ENCODE measurements around the gene PTPRN2. TPM values are rescaled to one million over a fixed set of nuclear protein-coding genes. Genes with fewer than 3 reads are reported as not detected.

The PTPRN2 gene
- total RNA-seq, 1 experiment from 2014 or later = 2.1 TPM

DNA sequence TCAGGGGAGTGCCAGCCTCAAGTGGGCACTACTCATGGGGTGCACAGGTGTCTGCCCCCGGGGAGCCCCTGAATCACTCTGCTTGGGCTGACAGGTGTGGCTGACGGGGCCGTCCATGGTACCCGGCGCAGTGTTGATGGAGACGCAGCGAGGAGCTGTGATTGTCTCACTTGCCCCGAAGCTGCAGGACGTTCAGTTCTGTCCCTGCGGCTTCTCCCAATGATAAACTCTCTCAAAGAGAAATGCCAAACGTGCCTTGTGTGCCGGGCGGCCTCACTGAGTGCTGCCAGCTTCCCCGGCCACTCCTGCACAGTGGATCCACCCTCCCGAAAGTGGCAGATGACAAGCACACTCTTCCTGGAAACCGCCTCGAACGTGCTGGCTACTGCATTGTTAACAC, 1047.6 kb downstream of the PTPRN2 start:
- BruUV-seq (replicated peaks) = no TSS peak
- TF ChIP-seq SP1 (IDR thresholded peaks at IDR 0.05; ENCODE audit: low read depth) = no peak
- Histone ChIP-seq H3K27ac (ENCODE audit: low read depth, low read length) (no peak overlapping the region), H3K9ac (ENCODE audit: low read length) (no peak overlapping the region), H3K36me3 (ENCODE audit: control insufficient read depth in 1 of 2, insufficient read depth in 2 of 2, low read length in 2 of 2) (no peaks in the 10 kb centered on the region), H3K9me2 (ENCODE audit: insufficient read depth) (no peaks in the 10 kb centered on the region), H3K9me3 (ENCODE audit: control insufficient read depth in 1 of 2, insufficient read depth in 1 of 2, low read depth in 1 of 2, low read length in 2 of 2) (no peaks in the 10 kb centered on the region), H3K27me3 (ENCODE audit: insufficient read depth, low read length) (no peaks in the 10 kb centered on the region), H2AFZ (ENCODE audit: low read depth, low read length, poor library complexity, severe bottlenecking) (no peak overlapping the region), H3K4me3 (replicated peaks in 1 of 2; ENCODE audit: low read depth in 1 of 2, low read length in 2 of 2) (no peak overlapping the region), H3K4me2 (ENCODE audit: low read length) (no peak overlapping the region), H4K20me1 (ENCODE audit: insufficient read depth) (no peaks in the 10 kb centered on the region), H3K4me1 (ENCODE audit: control insufficient read depth in 1 of 2, insufficient read depth in 2 of 2, low read length in 2 of 2) (no peaks in the 10 kb centered on the region), H3K79me2 (ENCODE audit: insufficient read depth, low read length) (no peaks in the 10 kb centered on the region)
- ChIA-PET POLR2A (no interaction called here), CTCF (no interaction called here), RAD21 (ENCODE audit: low non-redundant PET in 1 of 2, low total read pairs in 2 of 2, uncharacterized antibody in 2 of 2, unreplicated experiment in 2 of 2) (no interaction called here)
- intact Hi-C loops (cut with micrococcal nuclease) = no loop called here
- DNase-seq (ENCODE audit: low read depth, low spot score) = no peak
- ATAC-seq = no peak

DNA sequence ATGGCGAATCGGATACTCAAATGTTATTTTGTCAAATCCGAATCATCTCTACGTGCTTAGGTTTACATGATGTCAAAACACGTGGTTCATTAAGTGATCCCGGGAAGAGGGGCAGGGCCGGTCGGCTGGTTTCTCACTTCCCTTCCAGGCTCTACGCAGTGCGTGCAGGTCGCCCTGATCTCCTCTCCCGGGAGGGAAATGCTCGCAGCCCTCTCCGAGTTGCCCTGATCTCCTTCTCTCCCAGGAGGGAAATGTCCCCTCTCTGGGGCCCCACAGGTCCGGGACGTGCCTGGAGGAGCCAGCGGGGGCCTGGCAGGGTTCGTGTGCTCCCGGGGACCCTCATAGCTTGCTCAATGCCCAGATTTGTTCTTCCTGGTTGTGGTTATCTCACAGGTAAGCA, 1048.1 kb downstream of the PTPRN2 start:
- POLR2A ChIA-PET = no interaction called here
- intact Hi-C loops (cut with micrococcal nuclease) = no loop called here
- Histone ChIP-seq H3K27ac (ENCODE audit: low read depth, low read length) (no peak overlapping the region), H3K27me3 (ENCODE audit: insufficient read depth, low read length) (no peaks in the 10 kb centered on the region), H3K9ac (ENCODE audit: low read length) (no peak overlapping the region), H4K20me1 (ENCODE audit: insufficient read depth) (no peaks in the 10 kb centered on the region), H3K4me2 (ENCODE audit: low read length) (no peak overlapping the region), H3K9me2 (ENCODE audit: insufficient read depth) (no peaks in the 10 kb centered on the region), H3K4me1 (ENCODE audit: control insufficient read depth in 1 of 2, insufficient read depth in 2 of 2, low read length in 2 of 2) (no peaks in the 10 kb centered on the region), H3K79me2 (ENCODE audit: insufficient read depth, low read length) (no peaks in the 10 kb centered on the region), H2AFZ (ENCODE audit: low read depth, low read length, poor library complexity, severe bottlenecking) (no peak overlapping the region), H3K4me3 (replicated peaks in 1 of 2; ENCODE audit: low read depth in 1 of 2, low read length in 2 of 2) (no peak overlapping the region), H3K36me3 (ENCODE audit: control insufficient read depth in 1 of 2, insufficient read depth in 2 of 2, low read length in 2 of 2) (no peaks in the 10 kb centered on the region), H3K9me3 (ENCODE audit: control insufficient read depth in 1 of 2, insufficient read depth in 1 of 2, low read depth in 1 of 2, low read length in 2 of 2) (no peaks in the 10 kb centered on the region)
- RAD21 ChIA-PET (ENCODE audit: low non-redundant PET in 1 of 2, low total read pairs in 2 of 2, uncharacterized antibody in 2 of 2, unreplicated experiment in 2 of 2) = no interaction called here
- no TSS peak for BruUV-seq (replicated peaks)
- TF ChIP-seq EZH2phosphoT487 (IDR thresholded peaks at IDR 0.05; ENCODE audit: borderline replicate concordance) (no peak), ELF1 (IDR thresholded peaks at IDR 0.05; ENCODE audit: borderline replicate concordance, low read depth) (no peak), SIN3A (IDR thresholded peaks at IDR 0.05; ENCODE audit: low read depth) (no peak), JUND (IDR thresholded peaks at IDR 0.05) (no peak), ZFX (IDR thresholded peaks at IDR 0.05) (no peak), EGR1 (IDR thresholded peaks at IDR 0.05; ENCODE audit: low read depth) (no peak), CBX3 (IDR thresholded peaks at IDR 0.05; ENCODE audit: low read depth) (no peak), YY1 (IDR thresholded peaks at IDR 0.05; ENCODE audit: extremely low read depth, insufficient replicate concordance, low read depth, low read length) (no peak), RAD21 (IDR thresholded peaks at IDR 0.05; ENCODE audit: low read depth) (no peak), TCF7L2 (IDR thresholded peaks at IDR 0.05; ENCODE audit: borderline replicate concordance, extremely low read depth, insufficient read depth, insufficient read length) (no peak), SP1 (IDR thresholded peaks at IDR 0.05; ENCODE audit: low read depth) (no peak), SRF (IDR thresholded peaks at IDR 0.05; ENCODE audit: low read depth) (no peak), FOSL1 (IDR thresholded peaks at IDR 0.05; ENCODE audit: low read depth) (no peak), EZH2 (IDR thresholded peaks at IDR 0.05) (no peak)
- TF ChIP-seq, protein P1, sequence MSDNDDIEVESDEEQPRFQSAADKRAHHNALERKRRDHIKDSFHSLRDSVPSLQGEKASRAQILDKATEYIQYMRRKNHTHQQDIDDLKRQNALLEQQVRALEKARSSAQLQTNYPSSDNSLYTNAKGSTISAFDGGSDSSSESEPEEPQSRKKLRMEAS (IDR thresholded peaks at IDR 0.05) = no peak
- TF ChIP-seq, protein P2, sequence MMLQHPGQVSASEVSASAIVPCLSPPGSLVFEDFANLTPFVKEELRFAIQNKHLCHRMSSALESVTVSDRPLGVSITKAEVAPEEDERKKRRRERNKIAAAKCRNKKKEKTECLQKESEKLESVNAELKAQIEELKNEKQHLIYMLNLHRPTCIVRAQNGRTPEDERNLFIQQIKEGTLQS (IDR thresholded peaks at IDR 0.05) = no peak
- TF ChIP-seq, protein P3, sequence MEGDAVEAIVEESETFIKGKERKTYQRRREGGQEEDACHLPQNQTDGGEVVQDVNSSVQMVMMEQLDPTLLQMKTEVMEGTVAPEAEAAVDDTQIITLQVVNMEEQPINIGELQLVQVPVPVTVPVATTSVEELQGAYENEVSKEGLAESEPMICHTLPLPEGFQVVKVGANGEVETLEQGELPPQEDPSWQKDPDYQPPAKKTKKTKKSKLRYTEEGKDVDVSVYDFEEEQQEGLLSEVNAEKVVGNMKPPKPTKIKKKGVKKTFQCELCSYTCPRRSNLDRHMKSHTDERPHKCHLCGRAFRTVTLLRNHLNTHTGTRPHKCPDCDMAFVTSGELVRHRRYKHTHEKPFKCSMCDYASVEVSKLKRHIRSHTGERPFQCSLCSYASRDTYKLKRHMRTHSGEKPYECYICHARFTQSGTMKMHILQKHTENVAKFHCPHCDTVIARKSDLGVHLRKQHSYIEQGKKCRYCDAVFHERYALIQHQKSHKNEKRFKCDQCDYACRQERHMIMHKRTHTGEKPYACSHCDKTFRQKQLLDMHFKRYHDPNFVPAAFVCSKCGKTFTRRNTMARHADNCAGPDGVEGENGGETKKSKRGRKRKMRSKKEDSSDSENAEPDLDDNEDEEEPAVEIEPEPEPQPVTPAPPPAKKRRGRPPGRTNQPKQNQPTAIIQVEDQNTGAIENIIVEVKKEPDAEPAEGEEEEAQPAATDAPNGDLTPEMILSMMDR (IDR thresholded peaks at IDR 0.05 in 2 of 3, conservative IDR thresholded peaks at IDR 0.05 in 1 of 3; ENCODE audit: borderline replicate concordance in 1 of 3, insufficient read depth in 1 of 3, low read depth in 2 of 3, low read length in 2 of 3) = no peak
- TF ChIP-seq, protein P4, sequence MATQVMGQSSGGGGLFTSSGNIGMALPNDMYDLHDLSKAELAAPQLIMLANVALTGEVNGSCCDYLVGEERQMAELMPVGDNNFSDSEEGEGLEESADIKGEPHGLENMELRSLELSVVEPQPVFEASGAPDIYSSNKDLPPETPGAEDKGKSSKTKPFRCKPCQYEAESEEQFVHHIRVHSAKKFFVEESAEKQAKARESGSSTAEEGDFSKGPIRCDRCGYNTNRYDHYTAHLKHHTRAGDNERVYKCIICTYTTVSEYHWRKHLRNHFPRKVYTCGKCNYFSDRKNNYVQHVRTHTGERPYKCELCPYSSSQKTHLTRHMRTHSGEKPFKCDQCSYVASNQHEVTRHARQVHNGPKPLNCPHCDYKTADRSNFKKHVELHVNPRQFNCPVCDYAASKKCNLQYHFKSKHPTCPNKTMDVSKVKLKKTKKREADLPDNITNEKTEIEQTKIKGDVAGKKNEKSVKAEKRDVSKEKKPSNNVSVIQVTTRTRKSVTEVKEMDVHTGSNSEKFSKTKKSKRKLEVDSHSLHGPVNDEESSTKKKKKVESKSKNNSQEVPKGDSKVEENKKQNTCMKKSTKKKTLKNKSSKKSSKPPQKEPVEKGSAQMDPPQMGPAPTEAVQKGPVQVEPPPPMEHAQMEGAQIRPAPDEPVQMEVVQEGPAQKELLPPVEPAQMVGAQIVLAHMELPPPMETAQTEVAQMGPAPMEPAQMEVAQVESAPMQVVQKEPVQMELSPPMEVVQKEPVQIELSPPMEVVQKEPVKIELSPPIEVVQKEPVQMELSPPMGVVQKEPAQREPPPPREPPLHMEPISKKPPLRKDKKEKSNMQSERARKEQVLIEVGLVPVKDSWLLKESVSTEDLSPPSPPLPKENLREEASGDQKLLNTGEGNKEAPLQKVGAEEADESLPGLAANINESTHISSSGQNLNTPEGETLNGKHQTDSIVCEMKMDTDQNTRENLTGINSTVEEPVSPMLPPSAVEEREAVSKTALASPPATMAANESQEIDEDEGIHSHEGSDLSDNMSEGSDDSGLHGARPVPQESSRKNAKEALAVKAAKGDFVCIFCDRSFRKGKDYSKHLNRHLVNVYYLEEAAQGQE (IDR thresholded peaks at IDR 0.05; ENCODE audit: low read depth) = no peak
- CTCF ChIA-PET = no interaction called here
- DNase-seq (ENCODE audit: low read depth, low spot score) (no peak), ATAC-seq (no peak)
